Measurements from ENCODE around the gene LITAF.
A peak's percentile ranks its signal among the peaks of the same experiment; 100 is the strongest.

Gene LITAF

GRCh38 chr16:11586856-11587642, at the start of gene LITAF:
LITAF (minus strand) TSS chr16:11586919; CDS start chr16:11556730, 30,189 bp downstream.
- peak in 1 of 2 donors; percentile 43 for DNase-seq (ENCODE audit: low read depth in 2 of 2)

DNA sequence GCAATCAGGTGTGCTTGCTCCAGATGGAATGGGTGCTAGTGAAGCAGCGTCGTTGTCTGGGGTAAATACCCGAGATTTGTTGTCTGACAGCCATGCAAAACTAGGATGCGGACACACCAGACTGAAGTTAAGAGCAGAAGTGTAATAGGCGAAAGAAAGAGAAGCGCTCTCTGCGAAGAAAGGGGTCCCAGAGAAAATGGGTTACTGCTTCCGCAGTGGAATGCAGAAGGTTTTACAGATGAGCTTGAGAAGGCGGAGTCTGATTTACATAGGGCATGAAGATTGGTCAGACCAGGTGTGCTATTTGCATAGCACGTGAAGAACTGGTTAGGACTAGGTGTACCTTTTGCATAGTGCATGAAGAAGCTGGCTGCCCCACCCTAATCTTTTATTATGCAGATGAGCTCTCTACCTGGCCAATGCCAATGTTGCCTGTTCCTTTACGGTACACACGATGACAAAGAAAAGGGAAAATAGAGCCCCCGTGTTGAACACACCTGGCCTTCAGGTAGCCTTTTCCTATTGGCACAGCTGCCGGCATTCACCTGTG, 49.5 kb upstream of the LITAF start:
- DNase-seq (ENCODE audit: low read depth in 2 of 2), result no peak

- no peak for DNase-seq (ENCODE audit: low read depth in 2 of 2)
Observed at GRCh38 chr16:11635679-11636171, 49.0 kb upstream of the LITAF start.

DNA sequence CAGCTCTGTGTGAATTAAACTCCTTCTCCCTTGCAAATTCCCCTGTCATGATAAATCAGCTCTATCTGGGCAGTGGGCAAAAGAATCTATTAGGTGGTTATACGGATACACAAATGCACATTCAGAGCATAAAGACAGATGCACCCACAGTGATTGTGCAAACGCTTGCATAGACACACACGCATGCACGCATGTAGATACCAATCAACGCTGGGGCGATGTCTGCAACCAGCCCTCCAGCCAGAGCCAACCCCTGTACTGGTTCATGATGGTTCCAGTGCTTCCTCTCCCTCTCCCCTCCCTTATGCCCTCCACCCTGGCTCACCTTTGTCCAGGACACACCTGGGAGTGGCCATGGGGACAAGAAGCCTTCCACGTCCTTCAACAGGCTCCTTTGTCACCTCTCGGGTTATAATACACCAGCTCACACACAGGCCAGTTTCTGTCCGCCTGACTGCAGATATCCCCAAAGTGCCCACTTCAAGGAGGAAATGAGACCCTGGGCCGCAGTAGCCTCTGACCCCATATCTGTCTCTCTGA, 48.5 kb upstream of the LITAF start:
- no peak for DNase-seq (ENCODE audit: low read depth in 2 of 2)

DNA sequence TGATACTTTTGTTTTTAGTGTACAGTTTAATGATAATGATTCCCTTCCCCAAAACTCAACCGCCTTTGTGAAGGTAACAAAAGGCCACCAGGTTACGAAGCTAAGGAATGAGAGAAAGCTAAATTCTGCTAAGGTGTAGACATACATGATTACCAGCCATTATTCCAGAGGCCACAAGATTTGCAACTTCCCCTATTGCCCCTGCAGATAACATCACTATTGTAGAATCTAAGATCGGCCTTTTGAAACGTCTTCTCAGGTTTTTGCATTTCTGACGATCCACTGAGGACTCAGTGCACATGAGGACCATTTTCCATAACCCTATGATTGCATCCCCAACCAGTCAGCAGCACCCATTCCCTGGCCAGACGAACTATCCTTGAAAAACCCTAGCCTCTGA, 47.6 kb upstream of the LITAF start:
- no peak for DNase-seq (ENCODE audit: low read depth in 2 of 2)

DNA sequence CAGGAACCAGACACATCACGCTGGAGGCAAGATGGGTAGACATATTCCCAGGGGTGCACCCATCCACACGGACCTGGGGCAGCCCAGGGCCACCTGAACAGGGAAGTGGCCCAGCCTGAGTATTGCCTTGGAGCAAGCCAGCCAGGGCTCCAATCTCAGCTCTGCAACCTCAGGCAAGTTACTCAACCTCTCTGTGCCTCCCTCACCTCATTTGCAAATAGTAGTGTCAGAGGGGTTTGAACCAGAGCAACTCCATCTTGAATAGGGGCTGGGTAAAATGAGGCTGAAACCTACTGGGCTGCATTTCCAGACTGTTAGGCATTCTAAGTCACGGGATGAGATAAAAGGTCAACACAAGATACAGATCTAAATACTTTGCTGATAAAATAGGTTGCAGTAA, 46.4 kb upstream of the LITAF start:
- no peak for DNase-seq (ENCODE audit: low read depth in 2 of 2)

GRCh38 chr16:11632455-11632939, 45.8 kb upstream of the LITAF start:
- DNase-seq (ENCODE audit: low read depth in 2 of 2), result no peak

- DNase-seq (ENCODE audit: low read depth in 2 of 2), result no peak
Observed at GRCh38 chr16:11631214-11631613, 44.5 kb upstream of the LITAF start.

DNA sequence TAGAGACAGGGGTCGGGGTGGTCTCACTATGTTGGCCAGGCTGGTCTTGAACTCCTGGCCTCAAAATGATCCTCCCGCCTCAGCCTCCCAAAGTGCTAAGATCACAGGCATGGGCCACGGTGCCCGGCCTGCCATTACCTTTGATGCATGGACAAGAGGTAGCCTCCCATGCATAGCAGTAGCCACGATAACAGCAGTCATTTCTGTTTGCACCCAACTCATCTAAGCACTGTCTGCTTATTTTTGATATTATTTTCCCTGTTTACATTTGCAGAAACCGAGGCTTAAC, 44.0 kb upstream of the LITAF start:
- no peak for DNase-seq (ENCODE audit: low read depth in 2 of 2)

GRCh38 chr16:11630046-11630767, 43.5 kb upstream of the LITAF start:
- DNase-seq (ENCODE audit: low read depth in 2 of 2), result no peak

GRCh38 chr16:11629071-11630030, 42.6 kb upstream of the LITAF start:
- DNase-seq (ENCODE audit: low read depth in 2 of 2), result no peak

DNA sequence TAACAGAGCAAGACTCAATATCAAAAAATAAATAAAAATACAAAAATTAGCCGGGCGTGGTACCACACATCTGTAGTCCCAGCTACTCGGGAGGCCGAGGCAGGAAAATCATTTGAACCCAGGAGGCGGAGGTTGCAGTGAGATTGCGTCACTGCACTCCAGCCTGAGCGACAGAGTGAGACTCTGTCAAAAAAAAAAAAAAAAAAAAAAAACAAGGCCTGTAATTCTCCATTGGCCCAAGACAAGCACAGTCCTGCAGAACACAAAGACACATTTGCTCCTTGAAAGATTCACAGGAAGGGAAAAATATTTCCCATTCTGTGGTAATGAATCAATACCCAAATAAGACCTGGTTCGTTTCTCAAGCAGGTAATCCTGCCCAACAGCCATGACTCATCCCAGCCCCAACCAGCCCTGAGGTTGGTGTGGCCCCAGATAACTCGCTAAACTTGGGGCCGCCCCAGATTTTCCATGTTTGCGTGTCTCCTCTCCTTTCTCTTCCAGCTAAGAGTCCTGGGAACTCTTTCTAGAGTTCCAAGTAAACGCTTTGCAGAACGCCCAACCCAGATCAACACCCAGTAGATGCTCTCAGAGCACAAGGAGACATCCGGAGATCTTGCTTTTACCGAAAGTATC, 41.2 kb upstream of the LITAF start:
- DNase-seq (ENCODE audit: low read depth in 2 of 2), result no peak

DNA sequence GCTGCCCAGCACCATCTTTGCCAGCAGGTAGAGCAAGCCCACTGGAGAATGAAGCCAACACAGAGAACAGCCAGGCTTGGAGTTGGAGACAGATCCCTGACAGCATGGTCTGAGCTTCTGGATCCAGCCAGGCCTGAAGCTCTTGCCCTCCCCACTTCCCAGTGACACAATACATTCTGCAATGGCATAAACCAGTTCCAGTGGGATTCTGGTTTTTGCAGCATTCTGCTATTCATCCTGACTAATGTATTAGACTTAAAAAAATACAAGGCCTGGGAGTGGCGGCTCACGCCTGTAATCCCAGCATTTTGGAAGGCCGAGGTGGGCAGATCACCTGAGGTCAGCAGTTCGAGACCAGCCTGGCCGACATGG, 40.6 kb upstream of the LITAF start:
- no peak for DNase-seq (ENCODE audit: low read depth in 2 of 2)

DNA sequence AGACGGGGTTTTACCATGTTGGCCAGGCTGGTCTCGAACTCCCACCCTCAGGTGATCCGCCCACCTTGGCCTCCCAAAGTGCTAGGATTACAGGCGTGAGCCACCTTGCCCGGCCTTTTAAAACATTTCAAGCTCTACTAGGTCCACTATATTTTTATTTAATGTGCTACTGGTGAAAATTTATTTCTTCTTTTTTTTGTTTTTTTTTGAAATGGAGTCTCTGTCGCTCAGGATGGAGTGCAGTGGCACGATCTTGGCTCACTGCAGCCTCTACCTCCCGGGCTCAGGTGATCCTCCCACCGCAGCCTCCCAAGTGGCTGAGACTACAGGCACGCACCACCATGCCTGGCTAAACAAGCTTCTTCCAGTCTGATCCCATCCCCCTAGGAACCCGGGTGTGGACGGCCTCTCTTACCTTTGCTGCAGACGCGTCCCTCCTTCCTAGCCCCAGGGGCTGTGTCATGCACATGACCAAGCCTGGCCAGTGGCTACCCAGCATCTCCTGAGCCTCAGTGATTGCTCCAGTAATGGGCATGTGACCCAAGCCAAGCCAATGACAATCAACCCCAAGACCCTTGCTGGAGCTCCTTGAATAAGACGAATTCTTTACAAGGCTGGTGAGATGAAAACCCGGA, 40.1 kb upstream of the LITAF start:
- no peak for DNase-seq (ENCODE audit: low read depth in 2 of 2)

DNA sequence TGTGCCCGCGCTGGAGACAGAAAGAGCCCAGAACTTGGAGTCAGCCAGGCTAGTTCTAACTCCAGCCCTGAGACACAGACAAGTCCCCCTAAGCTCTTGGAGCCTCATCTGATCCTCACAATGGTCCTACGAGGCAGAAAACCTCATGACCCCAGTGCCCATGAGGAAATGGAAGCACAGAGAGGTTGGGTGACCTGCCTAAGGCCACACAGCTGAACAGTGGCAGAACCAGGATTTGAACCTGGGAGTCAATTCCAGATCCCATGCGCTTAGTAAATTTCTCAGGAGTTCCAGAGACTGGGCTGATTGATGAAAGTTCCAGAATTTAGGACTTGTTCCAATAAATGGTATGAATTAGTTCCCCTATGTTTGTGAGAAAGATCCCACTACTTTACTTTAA, 39.0 kb upstream of the LITAF start:
- no peak for DNase-seq (ENCODE audit: low read depth in 2 of 2)

DNA sequence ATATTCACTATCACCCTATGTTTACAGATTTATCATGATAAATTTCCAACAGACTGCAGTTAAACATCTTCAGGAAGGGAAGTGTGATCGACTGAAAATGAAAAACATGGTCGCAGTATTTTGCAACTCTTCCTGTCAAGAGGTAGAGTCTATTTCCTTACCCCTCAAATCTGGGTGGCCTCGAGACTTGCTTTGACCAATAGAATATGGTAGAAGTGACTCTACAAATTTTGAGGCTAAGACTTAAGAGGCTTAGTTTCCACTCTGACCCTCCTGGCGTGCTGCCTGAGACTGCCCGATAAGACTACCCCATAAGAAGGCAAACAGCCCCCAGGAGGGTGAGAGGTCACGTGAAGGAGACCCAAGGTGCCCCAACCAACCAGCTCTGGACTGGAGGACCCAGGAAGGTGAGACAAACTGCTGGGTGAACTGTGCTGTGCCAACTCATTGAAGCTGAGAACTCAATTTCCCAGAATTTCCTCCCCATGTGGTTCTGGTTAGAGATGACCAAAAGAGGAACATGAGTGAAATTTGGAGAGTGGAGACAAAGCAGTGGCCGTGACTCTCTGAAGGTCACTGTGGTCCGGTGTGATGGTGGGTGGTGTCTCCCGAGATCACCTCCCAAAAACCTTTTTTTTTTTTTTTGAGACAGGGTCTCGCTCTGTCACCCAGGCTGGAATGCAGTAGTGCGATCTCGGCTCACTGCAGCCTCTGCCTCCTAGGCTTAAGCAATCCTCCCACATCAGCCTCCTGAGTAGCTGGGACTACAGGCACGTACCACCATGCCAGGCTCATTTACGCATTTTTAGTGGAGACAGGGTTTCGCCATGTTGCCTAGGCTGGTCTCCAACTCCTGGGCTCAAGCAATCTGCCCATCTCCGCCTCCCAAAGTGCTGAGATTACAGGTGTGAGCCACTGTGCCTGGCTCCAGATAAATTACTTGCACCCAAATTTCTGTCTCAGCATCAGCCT, 38.2 kb upstream of the LITAF start:
- DNase-seq (ENCODE audit: low read depth in 2 of 2), result no peak

DNA sequence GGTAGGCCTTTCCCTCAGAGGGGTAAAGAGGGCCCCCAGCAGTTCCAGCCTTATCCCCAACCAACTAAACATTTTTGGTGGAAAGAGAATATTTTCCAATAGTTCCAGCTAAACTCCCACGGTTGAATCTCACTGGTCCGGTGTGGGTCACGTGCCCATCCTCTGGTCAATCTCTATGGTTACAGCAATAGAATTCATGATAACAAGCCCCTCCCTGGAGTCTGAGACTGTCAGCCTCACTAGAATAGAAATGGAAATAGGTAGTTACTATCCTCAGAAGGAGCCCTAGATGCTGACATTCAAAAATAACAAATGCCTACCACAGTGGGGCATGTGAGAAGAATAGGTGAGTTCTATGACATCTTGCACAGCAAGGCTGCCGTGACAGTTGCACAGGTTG, 37.5 kb upstream of the LITAF start:
- no peak for DNase-seq (ENCODE audit: low read depth in 2 of 2)

GRCh38 chr16:11621920-11622651, 35.4 kb upstream of the LITAF start:
- no peak for DNase-seq (ENCODE audit: low read depth in 2 of 2)

DNA sequence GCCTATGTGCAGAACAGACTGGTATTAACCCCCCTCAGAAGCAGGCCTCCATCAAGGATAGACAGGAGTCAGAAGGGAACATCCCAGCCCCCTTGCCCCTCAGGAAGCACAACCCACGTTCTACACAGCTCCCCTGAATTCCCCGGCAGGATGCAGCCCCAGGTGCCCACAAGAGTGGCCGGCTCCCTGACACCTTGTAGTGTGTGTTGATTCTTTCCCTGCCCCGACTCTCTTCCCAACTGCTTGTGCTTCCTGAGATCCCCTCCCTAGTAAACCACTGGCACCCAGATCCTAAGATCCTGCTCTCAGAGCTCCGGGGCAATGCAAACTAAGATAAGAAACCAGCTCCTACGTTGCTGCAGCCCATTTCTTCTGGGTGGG, 34.8 kb upstream of the LITAF start:
- no peak for DNase-seq (ENCODE audit: low read depth in 2 of 2)
